OCI-LY3 (cell line): ENCODE data around the gene GPR183.

Experiments used
- H2AFZ ChIP-seq: fragments of 200-600, 300-600 bp; shearing (Covaris generic); 2 replicates; pipeline ENCODE4 v1.6.0; 2014; ENCODE audit warnings: antibody characterized with exemption, low read depth, low read length
- H3K27ac ChIP-seq: fragments of 200-600, 300-600 bp; sonication (generic); 2 replicates; pipeline ENCODE4 v1.5.1; 2014; ENCODE audit warnings: mild to moderate bottlenecking, low read length, moderate library complexity, mixed read lengths
- H3K27me3 ChIP-seq: fragments of 200-600, 300-600 bp; sonication (generic); 2 replicates; pipeline ENCODE4 v1.6.1; 2014; ENCODE audit warnings: low read depth, low read length, mixed read lengths
- H3K36me3 ChIP-seq: fragments of 200-600, 300-600 bp; sonication (generic); replicated peaks from 2 replicates; pipeline ENCODE3; 2014; ENCODE audit warnings: low read depth, low read length, mixed read lengths
- H3K4me1 ChIP-seq: fragments of 300-600, 200-600 bp; sonication (generic); 2 replicates; pipeline ENCODE4 v1.6.1; 2014; ENCODE audit warnings: low read length, mixed read lengths
- H3K4me2 ChIP-seq: fragments of 200-600, 300-600 bp; sonication (generic); 2 replicates; pipeline ENCODE4 v1.6.1; 2014; ENCODE audit warnings: low read length, mixed read lengths
- H3K4me3 ChIP-seq: fragments of 300-600, 200-600 bp; sonication (generic); 2 replicates; pipeline ENCODE4 v1.5.1; 2014; ENCODE audit warnings: antibody characterized with exemption, mild to moderate bottlenecking, low read length, moderate library complexity
- H3K79me2 ChIP-seq: fragments of 300-600, 200-600 bp; shearing (Covaris generic); 2 replicates; pipeline ENCODE4 v1.6.1; 2014; ENCODE audit warnings: mild to moderate bottlenecking, low read length, mixed read lengths
- H3K9ac ChIP-seq: fragments of 300-600, 200-600 bp; shearing (Covaris generic); 2 replicates; pipeline ENCODE4 v1.6.0; 2014; ENCODE audit warnings: mild to moderate bottlenecking, low read length, moderate library complexity
- H3K9me3 ChIP-seq: fragments of 200-600, 300-600 bp; shearing (Covaris generic); 2 replicates; pipeline ENCODE4 v1.6.1; 2014; ENCODE audit warnings: low read length, mixed read lengths; ENCODE audit not compliant: insufficient read depth
- H4K20me1 ChIP-seq: fragments of 200-600, 300-600 bp; sonication (generic); 2 replicates; pipeline ENCODE4 v1.6.1; 2016; ENCODE audit warnings: low read length, mixed read lengths; ENCODE audit not compliant: insufficient read depth
- CTCF ChIP-seq: fragments of 200-600, 300-600 bp; sonication (generic); IDR thresholded peaks from 2 replicates; pipeline ENCODE4 v1.5.1; 2014; ENCODE audit warnings: antibody characterized with exemption, low read length, low read depth
- EZH2phosphoT487 ChIP-seq: fragments of 200-600 bp; shearing (Covaris generic); IDR thresholded peaks from 2 replicates; pipeline ENCODE4 v1.6.1; 2018; ENCODE audit warnings: antibody characterized with exemption, mixed run types, low read depth

GPR183 gene

GRCh38 chr13:99302637-99303505, 4.3 kb downstream of the GPR183 start:
- H3K9me3 ChIP-seq = no peaks in the 10 kb centered on the region
- no peaks in the 10 kb centered on the region; the same call in 1 of the 2 replicates for H3K27me3 ChIP-seq
- H4K20me1 ChIP-seq = peaks cover 75% of the 10 kb centered on the region
- peak overlapping the region; percentile 79; the same call in 1 of the 2 replicates for H3K9ac ChIP-seq
- peak overlapping the region; percentile 86 for H3K4me2 ChIP-seq
- peaks cover 54% of the 10 kb centered on the region for H3K36me3 ChIP-seq
- peaks cover 96% of the 10 kb centered on the region for H3K79me2 ChIP-seq
- H2AFZ ChIP-seq = no peak overlapping the region
- H3K4me3 ChIP-seq = peak overlapping the region; percentile 84
- TF ChIP-seq CTCF = no peak
- no peak for TF ChIP-seq EZH2phosphoT487
- peaks cover 88% of the 10 kb centered on the region for H3K4me1 ChIP-seq
- H3K27ac ChIP-seq = peak overlapping the region; percentile 35; the same call in 1 of the 2 replicates

GRCh38 chr13:99301913-99302636, 5.1 kb downstream of the GPR183 start:
- peaks cover 99% of the 10 kb centered on the region for H3K79me2 ChIP-seq
- no peak overlapping the region for H2AFZ ChIP-seq
- TF ChIP-seq CTCF (no peak), EZH2phosphoT487 (no peak)
- H3K27ac ChIP-seq = peak overlapping the region; percentile 35; the same call in 1 of the 2 replicates
- H3K4me3 ChIP-seq = peak overlapping the region; percentile 84
- H3K9ac ChIP-seq = peak overlapping the region; percentile 15; the same call in 1 of the 2 replicates
- peaks cover 83% of the 10 kb centered on the region for H4K20me1 ChIP-seq
- H3K4me2 ChIP-seq = peak overlapping the region; percentile 86
- peaks cover 90% of the 10 kb centered on the region for H3K4me1 ChIP-seq
- no peaks in the 10 kb centered on the region for H3K9me3 ChIP-seq
- H3K27me3 ChIP-seq = no peaks in the 10 kb centered on the region; the same call in 1 of the 2 replicates
- peaks cover 54% of the 10 kb centered on the region for H3K36me3 ChIP-seq

- TF ChIP-seq CTCF = no peak
- TF ChIP-seq EZH2phosphoT487 = no peak
- Histone ChIP-seq H4K20me1 (peaks cover 90% of the 10 kb centered on the region), H3K4me2 (peak overlapping the region; percentile 86), H3K27me3 (no peaks in the 10 kb centered on the region; the same call in 1 of the 2 replicates), H3K4me3 (peak overlapping the region; percentile 84; the same call in 1 of the 2 replicates), H3K79me2 (peaks cover 95% of the 10 kb centered on the region), H2AFZ (no peak overlapping the region), H3K4me1 (peaks cover 95% of the 10 kb centered on the region), H3K36me3 (peaks cover 51% of the 10 kb centered on the region), H3K9me3 (no peaks in the 10 kb centered on the region), H3K9ac (no peak overlapping the region), H3K27ac (peak overlapping the region; percentile 35; the same call in 1 of the 2 replicates)
Observed at GRCh38 chr13:99301056-99301838, 6.0 kb downstream of the GPR183 start.
